HT-29 (cell line): ENCODE data around the gene MCL1. TPM values are rescaled to one million over a fixed set of nuclear protein-coding genes. Genes with fewer than 3 reads are reported as not detected.
A peak's percentile ranks its signal among the peaks of the same experiment; 100 is the strongest.
"Not testable (repeated sequence)": the region's sequence is repeated elsewhere in the genome, so short reads cannot be mapped to it uniquely, and the experiment has no call there.

Experiments
- DNase-seq: peaks from one replicate; pipeline ENCODE4 v3.0.0-alpha.2; 2015; ENCODE audit warnings: low spot score
- total RNA-seq: library from RNA; depleted of rRNA; stranded (reverse); fragments of >200 nt; shearing (Covaris generic); gene quantifications from 2 replicates; pipeline ENCODE4 v1.2.3, GENCODE V29; 2014; rRNA removed

MCL1 gene
- 329 and 338 TPM in 2 replicates for total RNA-seq

DNA sequence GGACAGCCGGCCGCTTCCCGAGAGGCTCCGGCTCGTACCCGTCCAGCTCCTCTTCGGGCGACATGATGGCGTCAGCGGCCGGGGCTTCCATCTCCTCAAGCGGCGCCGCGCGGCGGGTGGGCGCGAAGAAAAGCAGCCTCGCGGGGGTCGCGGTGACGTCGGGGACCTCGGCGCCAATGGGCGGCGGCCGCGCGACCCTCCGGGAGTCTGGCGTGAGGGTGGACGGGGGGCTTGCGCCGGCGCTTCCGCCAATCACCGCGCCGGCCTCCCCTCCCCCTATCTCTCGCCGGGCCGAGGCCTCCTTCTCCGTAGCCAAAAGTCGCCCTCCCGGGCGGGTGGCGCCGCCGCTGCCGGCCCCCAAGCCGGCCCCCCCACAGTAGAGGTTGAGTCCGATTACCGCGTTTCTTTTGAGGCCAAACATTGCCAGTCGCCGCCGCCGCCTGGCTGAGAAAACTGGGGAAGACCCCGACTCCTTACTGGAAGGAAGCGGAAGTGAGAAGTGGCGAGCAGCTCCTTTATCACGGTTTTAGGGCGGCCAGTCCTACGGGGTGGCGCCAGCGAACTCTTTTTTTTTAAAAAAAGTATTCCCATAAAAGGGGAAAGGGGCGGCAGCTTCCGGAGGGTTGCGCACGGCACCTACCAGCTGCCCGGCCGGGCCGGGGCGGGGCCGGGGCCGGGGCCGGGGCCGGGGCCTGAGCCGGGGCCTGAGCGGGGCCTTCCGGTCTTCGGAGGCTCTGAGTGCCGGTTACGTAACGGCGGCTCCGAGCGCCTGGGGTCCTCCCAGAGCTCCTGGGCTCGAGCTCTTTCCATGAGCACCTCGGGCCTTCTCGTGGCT is at the start of gene MCL1:
TSS of gene MCL1 (minus strand) at position 501 of the 835 bp plus-strand sequence. CDS start at position 421, 80 bp downstream.
- DNase-seq, result peak; percentile 94

DNA sequence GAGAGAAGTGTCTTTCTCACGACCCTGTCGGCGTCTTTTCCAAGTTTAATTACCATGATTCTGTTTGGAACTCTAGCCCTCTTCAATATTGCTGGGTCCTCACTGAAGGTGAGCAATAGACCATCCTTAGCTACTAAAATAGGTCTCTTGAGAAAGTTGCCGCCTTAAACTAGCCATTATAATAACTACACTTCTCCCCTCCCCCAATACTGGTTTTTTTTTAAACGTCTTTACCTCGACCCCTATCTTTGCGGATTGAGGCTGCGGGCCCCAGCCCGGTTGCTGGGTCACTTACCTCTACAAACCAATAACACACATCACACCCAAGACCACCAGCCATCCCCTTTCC is 49.3 kb upstream of the MCL1 start:
- DNase-seq, result no peak

DNA sequence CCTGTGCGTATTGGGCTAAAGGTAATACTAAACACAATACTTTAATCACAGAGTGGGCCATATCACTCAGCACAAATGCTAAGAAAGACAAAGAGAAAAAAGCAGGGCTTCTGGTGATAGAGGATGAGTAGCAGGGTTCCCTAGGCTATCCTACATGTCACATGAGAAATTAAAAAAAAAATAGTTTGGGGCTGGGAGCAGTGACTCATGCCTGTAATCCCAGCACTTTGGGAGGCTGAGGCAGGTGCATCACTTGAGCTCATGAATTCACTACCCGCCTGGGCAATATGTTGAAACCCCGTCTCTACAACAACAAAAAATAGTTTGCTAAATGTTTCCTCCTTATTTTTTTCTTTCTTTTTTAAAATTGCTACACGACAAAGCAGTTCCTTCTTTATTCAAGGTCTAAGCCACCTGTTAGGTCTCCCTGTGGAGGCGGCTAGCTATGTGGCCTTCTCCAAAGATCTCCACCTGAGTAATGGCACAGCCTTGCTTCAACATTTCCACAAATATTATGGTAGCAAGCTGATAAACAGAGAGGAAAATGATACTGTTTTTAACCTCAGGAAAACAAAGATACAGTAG is 48.5 kb upstream of the MCL1 start:
- no peak for DNase-seq

DNA sequence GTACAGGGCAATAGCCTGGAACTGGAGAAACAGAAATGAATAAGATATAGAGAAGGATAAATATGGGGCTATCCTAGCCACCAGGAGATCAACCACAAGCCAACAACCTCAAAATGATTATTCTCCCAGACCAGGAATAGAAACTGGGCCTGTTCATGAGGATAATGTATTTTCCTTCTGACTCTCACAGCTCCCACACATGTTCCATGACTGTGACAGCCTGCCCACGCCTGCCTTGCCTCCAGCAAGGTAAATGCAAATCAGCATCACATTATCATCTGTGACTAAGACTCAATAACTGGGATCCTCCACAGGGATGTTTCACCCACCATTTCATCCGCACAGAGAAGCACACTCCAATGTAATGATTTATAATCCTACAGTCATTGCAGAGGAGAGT is 46.7 kb upstream of the MCL1 start:
- no peak for DNase-seq

DNA sequence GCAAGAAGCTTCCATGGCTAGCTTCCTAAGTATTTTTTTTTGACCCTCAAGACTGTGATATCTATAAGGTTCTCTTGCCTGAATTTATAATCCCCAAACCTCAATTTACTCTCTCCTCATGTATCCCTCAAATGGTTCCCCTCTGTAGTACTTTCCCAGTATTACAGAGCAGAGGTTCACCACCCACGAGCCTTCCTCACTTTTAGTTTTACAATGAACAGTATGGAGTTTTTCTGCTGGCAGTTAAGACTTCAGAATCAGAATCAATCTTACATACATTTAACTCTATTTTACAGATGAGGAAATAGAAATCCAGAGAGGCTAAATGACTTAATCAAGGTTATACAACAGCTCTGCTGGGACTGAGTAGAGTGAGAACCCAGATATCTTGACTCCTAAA is 45.1 kb upstream of the MCL1 start:
- not testable (repeated sequence) for DNase-seq

DNA sequence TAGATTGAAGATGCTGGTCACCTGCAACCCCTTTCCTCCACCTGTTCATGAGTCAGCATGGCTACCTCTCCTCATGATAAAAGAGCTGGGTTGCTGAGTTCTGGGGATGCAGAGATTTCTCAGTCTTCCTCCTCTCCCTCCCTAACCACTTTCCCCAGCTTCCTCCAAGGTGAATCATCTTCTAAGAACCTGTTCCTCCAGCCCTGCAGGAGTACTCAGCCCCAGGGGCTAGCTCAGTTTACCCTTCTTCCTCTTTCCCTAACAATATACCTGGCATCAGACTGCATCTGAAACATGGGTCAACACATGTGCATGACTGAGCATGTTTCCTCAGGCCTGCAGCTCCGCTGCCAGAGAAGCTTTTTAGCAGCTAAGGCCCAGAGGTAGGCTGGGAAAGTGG is 44.7 kb upstream of the MCL1 start:
- DNase-seq, result peak; percentile 45

DNA sequence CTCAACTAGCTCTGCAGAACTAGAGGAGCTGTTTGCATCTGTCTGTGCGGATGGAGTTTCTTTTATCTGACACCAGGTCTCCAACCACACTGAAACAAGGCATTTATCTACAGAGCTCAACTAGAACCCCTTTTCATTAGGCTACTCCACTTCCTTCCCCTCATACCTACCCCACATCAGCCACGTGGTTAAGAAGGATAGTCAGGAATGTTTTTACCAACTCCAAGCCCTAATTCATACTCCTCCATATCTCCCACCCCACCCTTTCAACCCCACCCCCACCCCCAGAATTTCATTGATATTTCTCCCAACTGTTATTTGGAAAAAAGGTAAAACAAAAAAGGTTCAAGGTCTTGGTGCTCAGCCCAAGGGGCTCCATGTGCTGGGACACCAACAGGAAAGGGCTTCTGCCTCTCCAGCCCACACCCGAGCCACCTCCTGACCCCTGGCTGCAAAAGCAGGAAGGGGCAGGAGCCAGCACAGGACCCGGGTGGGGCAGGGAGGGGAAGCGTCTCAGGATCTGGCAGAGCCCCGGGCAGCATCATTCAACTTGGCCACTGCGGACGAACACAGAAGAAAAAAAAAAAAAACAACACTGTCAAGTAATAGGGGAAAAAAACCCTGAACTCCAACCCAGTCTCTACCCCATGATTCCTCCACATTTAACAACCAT is 43.0 kb upstream of the MCL1 start:
- no peak for DNase-seq

DNA sequence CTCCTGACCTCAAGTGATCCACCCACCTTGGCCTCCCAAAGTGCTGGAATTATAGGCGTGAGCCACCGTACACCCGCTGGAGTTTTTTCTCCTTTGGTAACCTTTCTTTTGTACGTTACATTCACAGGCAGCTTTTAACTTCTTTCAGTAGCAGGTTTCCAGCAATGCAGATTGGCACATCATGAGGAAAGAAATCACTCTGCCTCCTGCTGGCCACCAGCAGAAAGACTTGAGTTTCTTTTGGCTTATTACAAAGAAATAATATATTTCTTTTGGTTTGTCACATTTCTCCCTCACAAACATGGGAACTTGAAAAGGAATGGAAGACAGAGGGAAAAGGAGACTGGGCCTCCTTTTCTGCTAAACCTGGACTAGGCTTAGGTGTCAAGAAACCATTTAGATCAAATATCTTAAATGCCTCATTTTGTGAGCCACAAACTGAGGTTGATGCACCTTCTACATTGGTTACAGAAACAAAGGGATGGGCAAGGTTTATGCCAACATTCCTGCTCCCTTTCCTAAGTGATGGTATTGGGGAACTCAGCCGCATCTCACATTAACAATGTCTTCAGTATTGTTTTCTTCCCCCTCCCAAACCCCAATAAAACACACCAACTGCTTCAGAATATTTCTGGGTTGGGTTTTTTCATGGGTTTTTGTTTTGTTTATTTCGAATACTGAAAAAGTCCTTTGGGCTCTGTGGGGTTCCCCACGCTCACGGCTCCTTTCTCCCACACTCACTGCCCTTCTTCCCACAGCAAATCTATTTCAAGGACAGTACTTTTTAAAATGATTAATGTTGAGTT is 42.3 kb upstream of the MCL1 start:
- DNase-seq, result peak; percentile 66

DNA sequence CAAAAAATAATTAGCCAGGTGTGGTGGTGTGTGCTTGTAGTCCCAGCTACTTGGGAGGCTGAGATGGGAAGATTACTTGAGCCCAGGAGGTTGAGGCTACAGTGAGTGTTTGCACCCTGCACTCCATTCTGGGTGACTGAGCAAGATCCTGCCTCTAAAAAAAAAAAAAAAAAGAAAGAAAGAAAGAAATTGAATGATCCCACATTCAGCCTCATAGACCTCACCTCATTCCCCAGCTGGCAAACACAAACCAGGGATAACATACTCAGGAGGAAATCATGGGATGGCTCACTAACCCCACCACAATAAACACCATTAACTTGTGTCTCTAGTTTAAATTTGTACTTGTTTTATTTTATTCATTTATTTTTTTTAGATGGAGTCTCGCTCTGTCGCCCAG is 41.5 kb upstream of the MCL1 start:
- no peak for DNase-seq

DNA sequence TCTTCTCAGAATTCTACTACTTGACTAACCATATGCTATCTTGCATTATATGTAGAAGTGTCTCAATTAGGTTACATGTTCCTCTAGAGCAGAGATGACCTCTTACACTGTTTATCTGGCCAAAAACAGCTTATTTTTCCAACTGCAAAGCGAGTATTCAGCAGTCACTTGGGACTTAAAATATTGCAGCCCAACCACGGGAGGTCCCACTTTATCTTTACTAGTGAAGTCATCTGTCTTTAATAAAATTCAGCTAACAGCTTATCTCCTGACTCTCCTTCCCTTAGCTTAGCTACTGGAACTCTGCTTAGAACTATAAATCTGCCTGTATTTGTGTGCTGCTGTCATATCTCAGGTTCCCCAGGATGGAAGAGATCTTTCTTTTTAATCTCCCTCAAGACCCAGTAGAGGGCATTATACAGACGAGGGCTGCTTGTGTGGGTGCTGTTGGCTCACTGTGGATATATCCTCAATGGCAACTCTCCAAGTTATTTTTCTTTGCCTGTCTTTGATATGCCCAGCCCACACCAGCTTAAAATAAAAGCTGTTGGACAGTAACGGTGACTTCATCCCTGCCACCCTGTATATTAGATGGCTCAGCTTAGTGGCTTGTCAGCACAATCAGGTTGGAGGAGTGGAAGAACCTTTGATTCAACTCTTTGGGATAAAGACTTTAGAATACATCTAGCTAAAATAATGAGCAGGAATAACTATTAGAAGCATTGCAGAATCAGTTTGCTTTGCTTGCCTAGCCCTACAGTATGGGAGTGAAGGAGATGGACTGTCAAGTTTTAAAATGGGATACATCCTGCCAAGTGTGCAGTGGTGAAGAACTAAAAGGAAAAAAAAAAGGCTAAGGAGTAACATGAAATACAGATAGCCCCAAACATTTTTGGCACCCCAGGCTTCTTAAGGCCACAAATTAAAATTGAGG is 40.4 kb upstream of the MCL1 start:
- peak; percentile 69 for DNase-seq

DNA sequence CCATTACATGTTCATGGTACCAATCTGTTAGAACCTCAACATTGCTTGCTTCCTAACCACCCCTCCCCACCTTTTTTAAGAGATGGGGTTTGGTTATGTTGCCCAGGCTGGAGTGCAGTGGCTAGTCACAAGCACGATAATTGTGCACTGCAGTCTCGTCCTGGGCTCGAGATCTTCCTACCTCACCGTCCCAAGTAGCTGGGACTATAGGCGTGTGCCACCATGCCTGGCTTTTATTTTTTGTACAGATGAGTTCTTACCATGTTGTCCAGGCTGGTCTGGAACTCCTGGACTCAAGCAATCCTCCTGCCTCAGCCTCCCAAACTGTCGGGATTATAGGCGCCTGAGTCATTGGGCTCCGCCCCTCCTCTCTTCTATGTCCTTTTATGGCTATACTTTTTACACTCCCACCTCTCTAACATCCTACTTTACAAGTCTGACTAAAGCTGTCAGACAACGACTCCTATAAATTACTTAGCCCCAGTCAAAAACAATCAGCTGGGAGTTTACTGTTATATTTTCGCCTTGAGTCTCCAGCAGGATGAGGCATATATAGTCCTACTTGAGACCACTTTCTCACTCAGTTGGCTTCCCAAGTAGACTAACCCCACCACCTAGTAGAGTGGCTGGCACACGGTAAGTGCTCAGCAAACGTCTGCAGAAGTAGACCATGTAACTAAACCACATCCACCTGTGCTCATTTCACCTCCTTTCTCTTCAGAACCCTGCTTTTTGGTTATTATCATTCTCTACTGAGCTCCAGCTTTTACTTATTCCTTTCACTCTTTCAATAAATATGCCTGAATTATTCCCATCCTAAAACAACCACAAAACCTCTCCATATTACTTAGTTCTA is 36.2 kb upstream of the MCL1 start:
- no peak for DNase-seq

DNA sequence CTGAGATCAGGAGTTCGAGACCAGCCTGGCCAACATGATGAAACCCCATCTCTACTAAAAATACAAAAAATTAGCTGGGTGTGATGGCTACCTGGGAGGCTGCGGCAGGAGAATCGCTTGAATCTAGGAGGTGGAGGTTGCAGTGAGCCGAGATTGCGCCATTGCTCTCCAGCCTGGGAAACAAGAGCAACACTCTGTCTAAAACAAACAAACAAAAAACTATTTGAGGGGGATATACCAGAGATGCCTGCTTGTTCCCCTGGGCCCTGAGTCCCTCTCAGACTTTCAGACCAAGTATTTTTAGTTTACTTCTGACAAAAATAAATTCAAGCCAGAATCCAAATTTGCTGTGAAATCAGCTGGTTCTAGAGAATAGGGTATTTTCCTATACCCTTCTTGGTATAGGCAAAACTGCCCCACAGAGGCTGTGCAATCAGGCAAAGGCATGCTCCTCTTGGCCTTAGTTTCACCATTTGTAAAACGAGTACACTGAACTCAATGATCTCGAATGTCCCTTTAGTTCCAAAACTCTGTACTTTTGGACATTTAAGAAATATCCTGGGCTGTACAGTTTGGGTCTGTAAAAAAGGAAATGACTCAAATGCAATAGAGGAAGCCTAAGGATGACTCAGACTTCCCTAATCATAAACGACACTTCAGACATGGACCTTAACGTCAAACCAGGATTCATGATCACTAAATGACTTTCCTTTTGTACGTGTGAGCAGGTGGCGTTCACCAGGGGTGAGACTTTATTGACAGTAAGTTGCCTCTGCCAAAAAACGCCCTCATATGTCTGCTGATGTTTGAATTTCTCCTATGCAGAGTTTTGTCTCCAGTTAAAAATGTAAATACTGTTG is 33.9 kb upstream of the MCL1 start:
- peak; percentile 78 for DNase-seq

DNA sequence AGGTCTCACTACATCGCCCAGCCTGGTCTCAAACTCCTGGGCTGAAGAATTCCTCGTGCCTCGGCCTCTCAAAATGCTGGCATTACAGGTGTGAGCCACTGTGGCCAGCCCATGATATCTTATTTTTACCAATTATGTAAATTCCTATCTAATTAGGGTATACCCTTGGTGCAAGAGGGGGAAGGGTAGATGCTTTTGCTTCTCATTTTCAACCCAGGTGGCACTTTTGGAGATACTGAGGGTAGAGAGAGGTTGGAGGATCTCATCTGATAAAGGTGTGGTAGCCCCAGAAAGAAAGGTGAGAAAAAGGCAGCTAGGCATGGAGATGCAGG is 32.6 kb upstream of the MCL1 start:
- DNase-seq, result no peak

DNA sequence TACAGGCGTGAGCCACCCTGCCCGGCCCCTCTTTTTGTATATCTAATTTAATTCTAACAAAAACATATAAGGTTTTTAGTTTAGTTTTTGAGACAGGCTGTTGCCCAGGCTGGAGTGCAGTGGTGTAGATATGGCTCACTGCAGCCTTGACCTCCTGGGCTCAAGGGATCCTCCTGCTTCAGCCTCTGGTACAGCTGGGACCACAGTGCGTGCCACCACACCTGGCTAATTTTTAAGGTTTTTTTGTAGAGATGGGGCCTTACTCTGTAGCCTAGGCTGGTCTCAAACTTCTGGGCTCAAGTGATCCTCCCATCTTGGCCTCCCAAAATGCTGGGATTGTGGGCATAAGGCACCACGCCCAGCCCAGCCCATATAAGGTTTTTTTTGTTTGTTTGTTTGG is 31.2 kb upstream of the MCL1 start:
- no peak for DNase-seq

DNA sequence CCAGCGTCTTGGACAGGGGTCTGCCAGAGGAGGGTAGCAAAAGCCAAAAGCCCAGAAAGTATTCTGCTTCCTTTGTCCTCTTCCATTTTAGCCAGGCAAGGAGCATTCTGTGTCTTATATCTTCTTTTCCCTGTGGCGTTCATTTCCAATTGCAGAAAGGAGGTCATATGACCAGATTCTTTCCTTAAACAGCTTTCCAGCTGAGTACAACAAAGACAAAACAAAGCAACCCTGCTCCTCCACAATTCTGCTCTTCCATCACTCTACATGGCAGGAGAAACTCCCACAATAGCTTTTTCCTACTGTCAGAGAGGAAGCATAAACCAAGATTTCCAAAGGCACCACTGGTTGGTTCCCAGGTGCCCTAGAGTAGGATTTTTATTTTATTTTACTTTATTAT is 30.3 kb upstream of the MCL1 start:
- DNase-seq, result no peak

DNA sequence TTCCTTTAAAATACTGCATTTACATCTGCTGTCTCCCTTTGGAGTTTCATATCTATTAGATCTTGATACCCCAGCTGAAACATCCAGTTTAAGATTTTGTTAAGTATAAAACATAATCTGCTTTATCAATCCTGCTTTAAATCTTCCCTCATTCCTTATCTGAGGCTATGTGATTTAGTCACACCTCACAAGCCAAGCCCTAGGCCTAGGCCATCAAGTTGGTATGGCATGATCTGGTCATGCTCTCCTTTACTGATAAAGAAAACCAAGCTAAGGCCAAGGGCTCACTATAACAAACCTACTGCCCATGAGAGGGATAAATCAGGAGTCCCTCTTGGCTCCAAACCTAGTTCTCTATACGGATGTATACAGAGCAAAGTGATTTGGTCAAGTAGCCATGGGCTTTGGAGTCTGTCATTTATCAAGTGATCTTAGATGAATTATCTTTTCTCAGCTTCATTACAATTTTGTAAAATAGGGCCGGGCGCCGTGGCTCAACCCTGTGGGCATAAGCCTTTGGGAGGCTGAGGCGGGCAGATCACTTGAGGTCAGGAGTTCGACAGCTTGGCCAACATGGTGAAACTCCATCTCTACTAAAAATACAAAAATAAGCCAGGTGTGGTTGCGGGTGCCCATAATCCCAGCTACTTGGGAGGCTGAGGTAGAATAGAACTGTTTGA is 27.2 kb upstream of the MCL1 start:
- DNase-seq, result no peak

DNA sequence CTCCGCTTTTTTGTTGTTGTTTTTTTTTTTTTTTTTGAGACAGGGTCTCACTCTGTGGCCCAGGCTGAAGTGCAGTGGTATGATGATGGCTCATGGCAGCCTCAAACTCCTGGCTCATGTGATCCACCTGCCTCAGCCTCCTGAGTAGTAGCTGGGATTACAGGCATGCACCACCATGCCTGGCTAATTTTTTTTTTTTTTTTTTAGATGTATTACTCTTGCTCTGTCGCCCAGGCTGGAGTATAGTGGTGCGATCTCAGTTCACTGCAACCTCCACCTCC is 26.0 kb upstream of the MCL1 start:
- not testable (repeated sequence) for DNase-seq

DNA sequence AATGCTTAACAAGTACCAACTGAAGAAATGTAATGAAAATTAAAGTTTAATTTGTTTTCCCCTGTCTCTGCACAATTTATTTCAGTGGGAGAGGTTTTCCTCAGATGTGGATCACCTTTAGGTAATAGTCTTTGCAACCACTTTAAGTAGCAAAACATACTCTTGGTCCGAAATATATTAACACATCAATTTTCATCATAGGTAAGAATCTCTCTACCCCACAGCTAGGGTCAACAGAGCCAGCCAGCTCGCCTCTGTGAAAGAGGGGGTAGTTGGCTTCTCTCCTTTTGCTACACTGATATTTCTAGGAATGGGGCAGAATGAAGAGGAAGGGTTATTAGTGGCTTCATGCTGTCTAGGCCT is 24.8 kb upstream of the MCL1 start:
- no peak for DNase-seq

DNA sequence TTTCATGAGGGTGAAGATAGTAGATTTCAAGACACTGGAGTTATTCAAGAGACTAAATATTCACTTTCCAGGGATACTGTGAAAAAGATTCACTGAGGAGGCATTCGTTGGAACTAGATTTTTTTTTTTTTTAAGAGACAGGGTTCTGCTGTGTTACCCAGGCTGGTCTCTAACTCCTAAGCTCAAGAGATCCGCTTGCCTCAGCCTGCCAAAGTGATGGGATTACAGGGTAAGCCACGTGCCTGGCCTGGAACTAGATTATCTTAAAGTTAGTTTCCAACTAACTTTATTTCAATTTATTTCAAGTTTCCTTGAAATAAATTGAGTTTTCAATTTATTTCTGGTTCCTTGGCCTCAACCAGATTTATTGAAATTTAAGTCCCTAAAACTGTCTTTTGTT is 24.3 kb upstream of the MCL1 start:
- DNase-seq, result no peak
